Measurements from ENCODE around the gene PIKFYVE.
A peak's percentile ranks its signal among the peaks of the same experiment; 100 is the strongest.
"Not testable (repeated sequence)": the region's sequence is repeated elsewhere in the genome, so short reads cannot be mapped to it uniquely, and the experiment has no call there.

The PIKFYVE gene

GRCh38 chr2:208265371-208265800, 669 bp upstream of the PIKFYVE start:
- TF ChIP-seq, protein P1, sequence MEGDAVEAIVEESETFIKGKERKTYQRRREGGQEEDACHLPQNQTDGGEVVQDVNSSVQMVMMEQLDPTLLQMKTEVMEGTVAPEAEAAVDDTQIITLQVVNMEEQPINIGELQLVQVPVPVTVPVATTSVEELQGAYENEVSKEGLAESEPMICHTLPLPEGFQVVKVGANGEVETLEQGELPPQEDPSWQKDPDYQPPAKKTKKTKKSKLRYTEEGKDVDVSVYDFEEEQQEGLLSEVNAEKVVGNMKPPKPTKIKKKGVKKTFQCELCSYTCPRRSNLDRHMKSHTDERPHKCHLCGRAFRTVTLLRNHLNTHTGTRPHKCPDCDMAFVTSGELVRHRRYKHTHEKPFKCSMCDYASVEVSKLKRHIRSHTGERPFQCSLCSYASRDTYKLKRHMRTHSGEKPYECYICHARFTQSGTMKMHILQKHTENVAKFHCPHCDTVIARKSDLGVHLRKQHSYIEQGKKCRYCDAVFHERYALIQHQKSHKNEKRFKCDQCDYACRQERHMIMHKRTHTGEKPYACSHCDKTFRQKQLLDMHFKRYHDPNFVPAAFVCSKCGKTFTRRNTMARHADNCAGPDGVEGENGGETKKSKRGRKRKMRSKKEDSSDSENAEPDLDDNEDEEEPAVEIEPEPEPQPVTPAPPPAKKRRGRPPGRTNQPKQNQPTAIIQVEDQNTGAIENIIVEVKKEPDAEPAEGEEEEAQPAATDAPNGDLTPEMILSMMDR (IDR thresholded peaks at IDR 0.05): no peak
- H3K27me3 Mint-ChIP-seq (ENCODE audit: low read depth, poor library complexity): no peaks in the 10 kb centered on the region

DNA sequence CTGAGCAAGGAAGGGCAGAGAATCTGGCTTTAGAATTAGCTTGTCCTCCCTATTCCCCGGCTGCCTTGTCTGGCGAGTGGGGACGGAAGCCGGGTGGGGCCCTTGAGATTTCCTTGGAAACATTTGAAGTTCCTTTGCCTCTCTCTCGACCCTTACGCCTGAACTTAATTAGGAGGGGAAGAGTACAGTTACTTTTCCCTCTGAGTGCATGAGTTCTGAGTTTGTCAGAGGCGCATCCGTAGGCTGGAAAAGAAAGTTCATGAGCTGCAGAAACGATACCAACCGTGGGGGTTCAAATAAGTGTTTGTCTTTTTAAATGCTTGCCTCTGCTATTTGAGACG, 468 bp downstream of the PIKFYVE start:
- Mint-ChIP-seq H3K4me3 (peak overlapping the region; percentile 97), H3K4me1 (peaks cover 39% of the 10 kb centered on the region), H3K27me3 (ENCODE audit: low read depth, poor library complexity) (no peaks in the 10 kb centered on the region), H3K27ac (peak overlapping the region; percentile 99), H3K36me3 (ENCODE audit: low read depth) (peaks cover 19% of the 10 kb centered on the region), H3K9me3 (peaks cover 10% of the 10 kb centered on the region)
- DNase-seq: no peak
- TF ChIP-seq, protein P1 (IDR thresholded peaks at IDR 0.05): no peak

More at GRCh38 chr2:208265371-208265800, 669 bp upstream of the PIKFYVE start:
- H3K9me3 Mint-ChIP-seq: peaks cover 13% of the 10 kb centered on the region
- H3K36me3 Mint-ChIP-seq (ENCODE audit: low read depth): peaks cover 7% of the 10 kb centered on the region
- H3K4me3 Mint-ChIP-seq: peak overlapping the region; percentile 97
- no peak for DNase-seq
- peaks cover 39% of the 10 kb centered on the region for H3K4me1 Mint-ChIP-seq
- H3K27ac Mint-ChIP-seq: peak overlapping the region; percentile 99

DNA sequence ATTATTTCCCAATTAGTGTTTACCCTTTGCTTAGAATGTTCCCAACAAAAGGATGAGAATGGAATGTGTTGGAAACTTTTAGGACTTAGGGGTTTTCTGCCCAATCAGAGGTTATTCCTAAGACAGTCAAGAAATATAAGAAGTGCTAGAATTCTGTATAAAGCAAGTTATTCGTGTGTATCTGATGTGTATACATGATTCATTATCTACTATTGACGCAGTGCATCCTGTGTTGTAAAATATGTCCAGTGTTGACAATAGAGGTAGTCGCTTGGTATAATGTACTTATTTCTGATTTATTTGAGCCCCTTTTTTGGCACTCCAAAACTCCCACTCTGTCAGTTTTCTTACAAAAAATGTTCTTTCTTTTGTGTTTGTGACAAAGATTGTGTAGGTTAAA, 881 bp downstream of the PIKFYVE start:
- no peaks in the 10 kb centered on the region for H3K27me3 Mint-ChIP-seq (ENCODE audit: low read depth, poor library complexity)
- TF ChIP-seq, protein P1 (IDR thresholded peaks at IDR 0.05): no peak
- H3K9me3 Mint-ChIP-seq: peaks cover 8% of the 10 kb centered on the region
- peaks cover 39% of the 10 kb centered on the region for H3K4me1 Mint-ChIP-seq
- peak overlapping the region; percentile 97 for H3K4me3 Mint-ChIP-seq
- DNase-seq: no peak
- H3K27ac Mint-ChIP-seq: peak overlapping the region; percentile 99
- peaks cover 20% of the 10 kb centered on the region for H3K36me3 Mint-ChIP-seq (ENCODE audit: low read depth)

GRCh38 chr2:208267526-208267925, 1.5 kb downstream of the PIKFYVE start:
- H3K27ac Mint-ChIP-seq: peak overlapping the region; percentile 99
- H3K4me3 Mint-ChIP-seq: peak overlapping the region; percentile 97
- not testable (repeated sequence) for H3K27me3 Mint-ChIP-seq (ENCODE audit: low read depth, poor library complexity); H3K9me3 Mint-ChIP-seq
- peak; percentile 8 for DNase-seq
- peaks cover 22% of the 10 kb centered on the region for H3K36me3 Mint-ChIP-seq (ENCODE audit: low read depth)
- peaks cover 39% of the 10 kb centered on the region for H3K4me1 Mint-ChIP-seq

- DNase-seq: no peak
- no peaks in the 10 kb centered on the region for H3K27me3 Mint-ChIP-seq (ENCODE audit: low read depth, poor library complexity)
- peaks cover 22% of the 10 kb centered on the region for H3K36me3 Mint-ChIP-seq (ENCODE audit: low read depth)
- H3K4me3 Mint-ChIP-seq: peak overlapping the region; percentile 97
- TF ChIP-seq, protein P1 (IDR thresholded peaks at IDR 0.05): no peak
- H3K4me1 Mint-ChIP-seq: peaks cover 39% of the 10 kb centered on the region
- H3K9me3 Mint-ChIP-seq: no peaks in the 10 kb centered on the region
- H3K27ac Mint-ChIP-seq: no peak overlapping the region
Measured at GRCh38 chr2:208268156-208268952, 2.3 kb downstream of the PIKFYVE start.

DNA sequence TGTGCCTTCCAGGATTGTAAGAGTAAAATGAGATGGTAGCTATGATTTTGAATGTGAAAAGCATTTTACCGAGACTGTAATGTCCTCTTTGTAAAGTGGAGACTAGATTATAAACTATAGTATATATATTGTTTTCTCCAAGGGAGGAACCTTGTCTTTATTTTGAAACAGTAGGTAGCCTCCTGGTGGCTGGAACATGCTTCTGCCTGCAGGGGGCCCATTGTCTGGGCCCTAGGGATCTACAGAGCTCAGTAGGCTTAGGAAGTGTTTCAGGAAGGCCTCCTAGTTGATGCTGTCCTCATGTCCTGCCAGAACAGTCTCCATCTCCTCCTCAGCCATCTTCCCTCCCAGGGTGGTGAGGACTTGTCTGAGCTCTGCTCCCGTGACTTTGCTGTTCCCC, 3.0 kb downstream of the PIKFYVE start:
- Mint-ChIP-seq H3K27ac (no peak overlapping the region), H3K36me3 (ENCODE audit: low read depth) (peaks cover 25% of the 10 kb centered on the region), H3K27me3 (ENCODE audit: low read depth, poor library complexity) (no peaks in the 10 kb centered on the region), H3K9me3 (no peaks in the 10 kb centered on the region), H3K4me3 (no peak overlapping the region), H3K4me1 (peaks cover 35% of the 10 kb centered on the region)
- no peak for DNase-seq
- TF ChIP-seq, protein P1 (IDR thresholded peaks at IDR 0.05): no peak
